GM18907 (cell line): ENCODE results near the gene PRDX6.
"Not testable (repeated sequence)": the region's sequence is repeated elsewhere in the genome, so short reads cannot be mapped to it uniquely, and the experiment has no call there.

Source experiments
- ATAC-seq: cut with Tn5 transposase; IDR thresholded peaks from one replicate; pipeline ENCODE4 v1.9.1; 2021; ENCODE audit warnings: mild to moderate bottlenecking, moderate library complexity; ENCODE audit not compliant: unreplicated experiment

Gene PRDX6

DNA sequence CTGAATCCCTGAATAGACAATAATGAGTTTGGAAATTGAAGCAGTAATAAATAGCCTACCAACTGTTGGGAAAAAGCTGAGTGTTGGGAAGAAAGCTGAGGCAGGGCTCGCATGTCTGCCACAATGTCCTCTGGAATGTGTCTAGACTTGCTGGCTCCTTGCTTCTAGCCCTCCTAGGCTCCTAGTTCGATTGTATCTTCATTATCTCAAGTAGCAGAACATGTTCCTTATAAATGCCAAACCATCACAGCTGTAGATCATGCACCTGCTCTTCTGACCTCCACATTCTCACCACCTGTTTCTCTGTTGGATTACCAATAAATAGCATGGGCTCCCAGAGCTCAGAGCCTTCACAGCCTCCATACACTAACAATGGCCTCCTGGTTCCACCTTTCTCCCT lies 12.9 kb upstream of the PRDX6 start:
- not testable (repeated sequence) for ATAC-seq

DNA sequence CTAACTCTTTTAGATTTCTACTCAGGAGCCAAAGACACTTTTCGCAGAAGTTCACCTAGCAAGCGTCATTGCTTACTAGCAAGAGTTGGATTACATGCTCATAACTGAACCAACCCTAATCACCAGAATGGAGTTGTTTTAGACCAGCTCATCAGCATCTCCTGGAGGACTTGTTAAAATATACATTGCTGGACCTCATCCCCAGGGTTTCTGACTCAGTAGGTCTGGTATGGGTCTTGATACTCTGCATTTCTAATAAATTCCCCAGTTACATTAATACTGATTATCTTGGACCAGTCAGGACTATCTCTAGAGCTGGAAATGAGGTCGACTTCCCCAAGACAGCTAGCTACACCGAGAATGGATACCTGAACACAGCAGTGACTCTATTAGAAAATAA lies 9.7 kb upstream of the PRDX6 start:
- no peak for ATAC-seq

DNA sequence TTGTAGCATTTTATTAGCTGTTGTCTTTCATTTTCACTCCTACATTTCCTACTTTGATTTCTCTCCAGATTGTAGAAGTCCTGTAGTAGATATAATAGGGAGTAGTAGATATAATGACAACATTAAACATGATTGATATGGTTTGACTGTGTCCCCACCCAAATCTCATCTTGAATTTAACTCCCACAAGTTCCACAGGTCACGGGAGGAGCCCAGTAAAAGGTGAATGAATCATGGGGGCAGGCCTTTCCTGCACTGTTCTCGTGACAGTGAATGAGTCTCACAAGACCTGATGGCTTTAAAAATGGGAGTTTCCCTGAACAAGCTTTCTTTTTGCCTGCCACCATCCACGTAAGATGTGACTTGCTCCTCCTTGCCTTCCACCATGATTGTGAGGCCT lies 7.5 kb upstream of the PRDX6 start:
- no peak for ATAC-seq

DNA sequence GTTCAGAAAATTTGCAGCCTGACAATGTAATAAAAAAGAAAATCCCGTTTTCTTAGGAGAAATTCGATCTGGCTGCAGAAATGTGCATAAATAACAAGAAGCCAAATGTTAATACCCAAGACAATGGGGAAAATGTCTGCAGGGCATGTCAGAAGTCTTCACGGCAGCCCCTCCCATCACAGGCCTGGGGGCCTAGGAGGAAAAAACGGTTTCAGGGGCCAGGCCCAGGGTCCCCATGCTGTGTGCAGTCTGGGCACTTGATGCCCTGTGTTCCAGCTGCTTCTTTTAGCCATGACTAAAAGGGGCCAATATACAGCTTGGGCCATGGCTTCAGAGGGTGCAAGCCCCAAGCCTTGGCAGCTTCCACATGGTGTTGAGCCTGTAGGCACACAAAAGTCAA lies 6.5 kb upstream of the PRDX6 start:
- ATAC-seq = no peak

DNA sequence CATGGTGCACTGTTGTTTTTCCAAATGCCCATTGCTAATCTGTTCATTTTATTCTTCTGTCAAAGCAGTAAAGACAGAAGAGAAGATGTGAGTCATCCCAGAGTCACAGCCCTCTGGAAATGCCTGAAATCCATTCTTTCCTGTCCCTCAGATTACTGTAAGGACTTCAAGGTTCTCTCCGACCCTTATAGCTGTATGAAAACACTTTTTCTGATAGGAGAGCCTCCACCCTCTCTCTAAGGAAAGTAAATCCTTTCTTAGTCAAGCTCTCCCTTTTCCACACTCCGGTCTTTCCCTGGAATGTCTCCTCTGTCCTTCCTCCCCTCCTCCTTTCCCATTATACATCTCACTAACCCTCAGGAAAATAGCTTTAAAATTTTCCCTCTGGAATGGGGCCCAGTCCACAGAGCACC lies 3.5 kb upstream of the PRDX6 start:
- ATAC-seq = no peak

DNA sequence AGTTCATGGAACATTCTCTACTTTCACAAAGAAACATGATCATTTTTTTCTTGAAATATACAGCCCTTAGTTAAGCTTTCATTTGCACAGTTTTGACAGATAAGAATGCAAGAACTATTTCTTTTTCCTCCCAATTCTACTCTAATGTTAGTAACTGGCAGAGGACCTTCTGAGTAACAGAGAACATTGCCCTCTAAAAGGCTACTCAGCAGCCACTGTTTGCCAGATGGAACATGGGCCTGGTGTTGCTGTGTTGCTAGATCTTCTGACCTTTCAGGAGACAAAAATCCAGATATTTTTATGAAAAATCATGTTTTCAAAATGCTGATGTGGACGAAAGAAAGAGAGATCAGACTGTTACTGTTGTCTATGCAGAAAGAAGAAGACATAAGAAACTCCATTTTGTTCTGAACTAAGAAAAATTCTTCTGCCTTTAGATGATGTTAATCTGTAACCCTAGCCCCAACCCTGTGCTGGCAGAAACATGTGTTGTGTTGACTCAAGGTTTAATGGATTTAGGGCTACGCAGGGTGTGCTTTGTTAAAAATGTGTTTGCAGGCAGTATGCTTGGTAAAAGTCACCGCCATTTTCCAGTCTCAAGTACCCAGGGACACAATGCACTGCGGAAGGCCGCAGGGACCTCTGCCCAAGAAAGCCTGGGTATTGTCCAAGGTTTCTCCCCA lies 2.9 kb upstream of the PRDX6 start:
- ATAC-seq = no peak

DNA sequence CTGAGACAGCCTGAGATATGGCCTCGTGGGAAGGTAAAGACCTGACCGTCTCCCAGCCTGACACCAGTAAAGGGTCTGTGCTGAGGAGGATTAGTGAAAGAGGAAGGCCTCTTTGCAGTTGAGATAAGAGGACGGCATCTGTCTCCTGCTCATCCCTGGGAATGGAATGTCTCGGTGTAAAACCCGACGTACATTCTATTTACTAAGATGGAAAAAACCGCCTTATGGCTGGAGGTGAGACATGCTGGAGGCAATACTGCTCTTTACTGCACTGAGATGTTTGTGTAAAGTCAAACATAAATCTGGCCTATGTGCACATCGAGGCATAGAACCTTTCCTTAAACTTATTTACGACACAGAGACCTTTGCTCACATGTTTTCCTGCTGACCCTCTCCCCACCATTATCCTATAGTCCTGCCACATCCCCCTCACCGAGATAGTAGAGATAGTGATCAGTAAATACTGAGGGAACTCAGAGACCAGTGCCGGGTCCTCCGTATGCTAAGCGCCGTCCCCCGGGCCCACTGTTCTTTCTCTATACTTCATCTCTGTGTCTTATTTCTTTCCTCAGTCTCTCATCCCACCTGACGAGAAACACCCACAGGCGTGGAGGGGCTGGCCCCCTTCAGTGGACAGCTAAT lies 2.2 kb upstream of the PRDX6 start:
- ATAC-seq = not testable (repeated sequence)

DNA sequence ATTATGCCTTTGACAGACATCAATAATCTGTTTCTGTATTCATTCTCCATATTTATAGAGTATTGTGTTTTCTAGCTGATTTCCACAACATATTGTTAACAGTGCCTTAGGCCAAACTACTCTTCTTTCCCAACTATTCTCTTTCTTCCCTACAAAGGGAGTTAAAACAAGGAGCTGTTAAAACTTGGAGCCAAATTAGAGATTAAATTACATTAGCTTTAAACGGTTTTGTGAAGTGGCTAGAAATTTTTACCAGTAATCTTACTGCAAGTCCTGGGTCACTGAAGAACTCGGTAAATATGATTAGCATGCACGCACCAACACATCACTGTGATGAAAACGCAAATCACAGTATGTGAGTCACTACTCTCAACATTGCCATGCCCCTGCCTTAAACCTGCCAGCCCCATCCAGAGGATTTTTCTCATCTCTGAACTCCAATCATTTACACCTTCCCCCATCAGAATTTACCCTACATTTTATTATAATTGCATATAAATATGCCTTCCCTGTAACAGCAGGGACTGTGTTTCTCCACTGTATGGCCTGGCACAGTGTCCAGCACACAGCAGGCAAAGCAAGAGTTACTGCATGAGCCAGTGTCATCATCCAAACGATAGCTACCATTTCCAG lies 1.5 kb upstream of the PRDX6 start:
- ATAC-seq = no peak

DNA sequence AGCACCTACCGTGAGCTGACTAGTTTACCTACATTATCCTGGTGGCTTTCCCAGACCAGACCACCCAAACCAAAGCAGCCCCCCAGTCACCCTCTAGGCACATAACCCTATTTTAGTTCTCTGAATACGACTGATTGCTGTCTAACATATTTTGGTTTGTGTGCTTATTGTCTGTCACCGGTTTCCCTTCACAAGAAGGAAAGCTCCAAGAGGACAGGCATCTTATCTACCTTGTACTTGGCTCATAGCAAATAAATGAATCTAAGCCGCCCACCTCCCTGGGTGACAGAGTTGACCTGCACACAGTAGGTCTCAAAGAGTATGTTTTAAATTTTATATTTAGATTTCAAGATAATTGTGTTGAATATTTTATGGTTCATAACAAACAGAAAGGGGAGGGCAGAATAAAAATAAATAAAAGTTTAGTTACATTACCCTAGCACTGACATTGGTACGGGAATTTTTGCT lies 904 bp upstream of the PRDX6 start:
- no peak for ATAC-seq

DNA sequence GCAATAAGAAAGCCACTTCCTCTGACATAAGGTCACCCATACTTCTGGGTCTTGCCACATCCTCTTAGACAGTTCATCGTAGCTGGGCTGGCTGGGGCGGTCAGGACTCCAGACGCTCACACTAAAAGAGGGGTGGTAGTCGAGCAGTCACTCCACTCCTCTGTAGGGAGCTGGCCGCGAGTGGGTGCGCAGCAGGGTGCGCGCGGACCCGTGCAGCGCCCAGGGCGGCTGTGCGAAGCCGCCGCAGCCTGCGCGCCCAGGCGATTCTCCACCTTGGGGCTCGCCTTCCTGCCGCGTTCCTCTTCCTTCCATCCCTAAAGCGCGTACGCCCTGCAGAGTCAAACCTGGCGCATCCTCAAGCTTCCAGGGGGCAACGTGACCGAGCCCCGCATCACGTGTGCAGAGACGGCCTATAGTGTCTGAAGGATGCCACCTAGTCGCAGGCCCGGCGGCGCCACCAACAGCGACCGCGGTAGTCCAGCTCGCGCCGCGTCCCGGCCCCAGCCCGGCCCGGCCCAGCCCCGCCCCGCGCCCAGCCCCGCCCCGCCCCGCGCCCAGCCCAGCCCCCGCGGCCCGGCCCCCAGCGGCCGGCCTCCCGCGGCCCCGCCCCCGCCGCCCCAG lies 360 bp upstream of the PRDX6 start:
- ATAC-seq = peak; percentile 97

DNA sequence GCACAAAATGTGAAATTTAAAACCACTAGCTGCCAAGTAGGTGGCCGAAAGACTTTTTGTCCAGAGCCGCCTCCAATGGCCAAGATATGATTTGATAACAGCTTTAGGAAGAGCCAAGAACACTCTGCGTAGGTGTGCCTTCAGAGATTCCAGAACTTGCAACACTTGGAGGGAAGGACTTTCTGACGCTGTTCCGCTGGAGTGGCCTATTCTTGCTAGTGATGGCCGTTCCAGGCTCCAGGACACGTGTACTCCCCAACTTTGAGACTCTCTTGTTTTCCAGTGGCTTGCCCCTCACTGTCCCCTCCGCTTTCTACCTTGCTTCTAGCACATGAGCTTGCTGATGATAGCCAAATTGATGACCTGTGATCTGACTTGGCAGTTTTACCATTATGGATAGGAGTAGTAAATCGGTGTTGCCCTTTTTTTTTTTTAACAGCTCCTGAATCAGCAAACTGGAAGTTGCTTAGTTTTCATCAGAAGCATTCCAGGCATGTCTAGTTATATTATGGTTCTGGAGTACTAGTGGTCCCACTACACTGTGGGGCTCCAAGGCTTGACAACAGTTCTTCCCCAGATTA lies 1.0 kb downstream of the PRDX6 start:
- ATAC-seq = no peak

DNA sequence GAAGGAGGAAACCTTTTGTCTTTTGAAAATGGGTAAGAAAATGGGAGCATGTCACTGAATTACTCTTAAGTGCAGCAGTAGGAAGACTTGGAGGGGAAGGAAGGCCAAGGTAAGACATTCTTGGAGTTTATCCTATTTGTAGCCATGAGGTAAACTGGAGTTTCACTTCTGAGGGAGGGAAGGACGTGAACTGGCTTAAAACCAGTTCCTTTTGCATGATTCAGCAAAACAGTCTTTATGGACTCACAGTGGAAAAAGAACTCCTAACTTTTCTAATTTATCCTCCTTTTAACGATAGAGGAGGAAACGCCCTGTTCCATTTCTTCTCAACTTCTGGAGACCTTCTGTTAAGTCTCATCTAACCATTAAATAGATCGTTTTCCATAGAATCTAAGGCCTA lies 2.5 kb downstream of the PRDX6 start:
- no peak for ATAC-seq

DNA sequence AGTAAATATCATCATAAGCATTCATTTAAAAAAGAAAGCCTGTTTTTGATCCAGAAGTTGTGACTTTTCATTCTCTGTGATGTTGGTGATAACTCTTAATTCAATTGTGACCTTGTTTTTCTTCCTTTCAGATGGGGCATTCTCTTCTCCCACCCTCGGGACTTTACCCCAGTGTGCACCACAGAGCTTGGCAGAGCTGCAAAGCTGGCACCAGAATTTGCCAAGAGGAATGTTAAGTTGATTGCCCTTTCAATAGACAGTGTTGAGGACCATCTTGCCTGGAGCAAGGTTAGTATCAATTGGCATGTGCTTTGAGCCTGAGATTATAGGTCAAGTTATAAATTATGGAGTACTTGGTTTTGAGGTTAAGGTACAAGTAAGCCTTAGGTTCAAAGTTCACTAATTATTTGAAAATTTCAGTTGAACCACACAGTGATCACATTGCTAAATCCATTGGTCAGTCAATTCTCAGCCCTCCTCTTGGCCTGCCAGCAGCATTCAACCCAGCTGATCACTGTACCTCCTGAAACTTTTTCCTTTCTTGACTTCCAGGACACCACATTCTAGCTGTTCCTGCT lies 4.1 kb downstream of the PRDX6 start:
- ATAC-seq = no peak

DNA sequence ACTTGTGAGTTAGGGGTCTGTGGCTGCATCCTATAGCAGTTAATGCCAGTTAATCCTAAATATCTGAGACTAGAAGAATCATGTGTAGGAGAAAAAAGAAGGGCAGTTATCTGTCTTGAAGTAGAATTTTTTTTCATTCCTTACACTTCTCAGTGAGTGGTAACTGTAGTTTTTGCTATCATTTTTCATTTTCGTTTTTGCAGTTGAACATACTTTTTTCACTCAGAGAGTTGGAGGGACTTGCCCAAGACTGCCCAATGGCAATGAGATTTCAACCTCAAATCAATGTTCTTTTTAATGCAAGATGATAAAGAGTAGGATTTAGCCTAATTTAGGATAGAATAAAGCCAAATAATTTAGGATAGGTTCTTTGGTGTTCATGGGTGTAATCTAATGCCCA lies 5.5 kb downstream of the PRDX6 start:
- ATAC-seq = no peak

DNA sequence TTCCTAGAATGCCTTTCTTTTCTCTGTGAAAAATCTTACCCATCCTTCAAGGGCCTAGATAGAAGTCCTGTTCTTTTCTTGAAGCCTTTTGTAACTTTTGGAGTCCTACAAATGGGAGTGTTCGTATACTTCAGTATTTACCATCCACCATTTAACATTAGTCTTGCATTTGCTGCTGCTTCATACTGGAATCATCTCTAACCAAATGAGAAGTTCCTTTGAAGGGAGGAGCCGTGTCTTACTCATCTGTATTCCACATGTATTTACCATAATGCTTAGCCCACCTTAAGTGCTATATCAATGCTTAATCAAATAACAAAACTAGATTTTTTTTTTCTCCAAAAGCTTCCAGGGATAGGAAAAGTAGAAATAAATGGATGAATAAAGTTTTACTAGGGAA lies 7.1 kb downstream of the PRDX6 start:
- ATAC-seq = no peak

DNA sequence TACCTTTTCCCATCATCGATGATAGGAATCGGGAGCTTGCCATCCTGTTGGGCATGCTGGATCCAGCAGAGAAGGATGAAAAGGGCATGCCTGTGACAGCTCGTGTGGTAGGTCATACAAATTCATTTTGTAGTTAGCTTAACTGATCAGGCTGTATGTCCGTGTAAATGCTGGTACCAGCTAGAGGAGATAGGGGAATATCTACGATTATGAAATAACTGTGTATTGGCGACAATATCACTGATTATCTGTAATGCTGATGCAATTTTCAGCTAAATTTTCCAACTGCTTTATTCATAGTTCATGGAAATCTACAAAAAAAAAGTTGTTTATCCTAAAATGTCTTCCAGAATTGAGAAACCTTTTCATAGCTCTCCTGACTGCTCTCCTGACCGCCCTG lies 8.3 kb downstream of the PRDX6 start:
- ATAC-seq = no peak

DNA sequence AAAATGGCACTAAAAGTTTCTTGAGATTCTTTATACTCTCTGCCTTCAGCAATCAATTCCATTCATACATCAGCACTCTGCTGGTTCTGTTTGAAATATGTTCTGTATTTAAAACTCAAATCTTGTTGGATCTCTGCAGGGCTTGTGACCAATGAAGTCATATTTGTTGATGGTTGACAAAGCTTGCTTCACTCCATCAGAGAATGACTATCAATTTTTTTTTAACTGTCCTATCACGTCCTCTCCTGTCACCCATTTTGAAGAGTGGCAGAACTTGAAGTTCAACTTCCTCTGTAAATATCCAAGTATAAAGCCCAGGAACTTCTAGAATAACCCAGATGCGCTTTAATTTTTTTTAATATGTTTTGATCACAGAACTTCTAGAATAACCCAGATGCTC lies 10.9 kb downstream of the PRDX6 start:
- ATAC-seq = no peak

DNA sequence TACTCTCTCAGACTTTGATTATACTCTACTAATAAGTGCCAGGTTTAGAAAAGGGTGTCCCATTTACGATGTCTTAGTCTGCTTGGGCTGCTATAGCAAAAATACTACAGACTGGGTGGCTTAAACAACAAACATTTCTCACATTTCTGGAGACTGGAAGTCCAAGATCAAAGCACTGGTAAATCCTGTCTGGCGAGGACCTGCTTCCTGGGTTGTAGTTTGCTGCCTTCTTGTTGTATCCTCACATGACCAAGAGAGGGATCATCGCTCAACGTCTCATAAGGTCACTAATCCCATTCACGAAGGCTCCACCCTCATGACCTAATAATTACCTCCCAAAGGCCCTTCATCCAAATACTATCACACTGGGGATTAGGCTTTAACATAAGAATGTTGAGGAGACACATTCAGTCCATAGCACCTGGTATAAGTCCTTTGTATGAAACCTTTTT lies 12.0 kb downstream of the PRDX6 start:
- ATAC-seq = no peak

DNA sequence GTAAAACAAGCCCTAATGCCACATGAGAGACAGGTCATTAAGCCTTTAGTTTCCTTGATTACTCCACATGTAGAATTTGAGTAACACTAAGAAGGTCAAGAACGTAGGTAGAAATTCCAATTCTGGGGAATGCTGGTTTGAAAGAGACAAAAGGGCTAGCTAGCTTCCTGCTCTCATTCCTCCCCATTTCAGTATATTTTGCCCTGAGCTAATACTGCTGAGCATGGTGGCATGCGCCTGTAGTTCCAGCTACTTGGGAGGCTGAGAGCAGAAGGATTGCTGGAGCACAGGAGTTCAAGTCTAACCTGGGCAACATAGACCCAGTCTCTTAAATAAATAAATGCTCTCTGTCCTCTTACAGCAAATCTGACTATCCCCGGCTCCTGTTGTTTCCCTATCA lies 12.8 kb downstream of the PRDX6 start:
- no peak for ATAC-seq

DNA sequence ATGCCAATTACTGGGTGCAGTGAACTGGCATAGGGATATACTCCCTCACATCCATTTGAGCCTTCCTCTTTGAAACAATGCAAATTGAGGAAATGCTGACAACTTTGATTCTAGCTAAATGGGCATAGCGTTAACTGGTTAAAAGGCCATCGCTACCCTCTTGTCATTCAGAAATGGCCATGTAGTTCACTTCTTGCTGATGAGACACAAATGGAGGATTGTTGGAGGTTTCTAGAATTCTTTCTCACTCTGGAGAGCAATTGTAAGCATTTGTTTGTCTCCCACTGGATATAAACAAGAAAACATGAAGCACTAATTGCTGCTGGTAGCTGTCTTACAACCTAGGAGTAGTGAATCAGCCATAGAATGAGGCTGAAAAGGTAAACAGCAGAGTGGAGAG lies 14.4 kb downstream of the PRDX6 start:
- ATAC-seq = no peak

DNA sequence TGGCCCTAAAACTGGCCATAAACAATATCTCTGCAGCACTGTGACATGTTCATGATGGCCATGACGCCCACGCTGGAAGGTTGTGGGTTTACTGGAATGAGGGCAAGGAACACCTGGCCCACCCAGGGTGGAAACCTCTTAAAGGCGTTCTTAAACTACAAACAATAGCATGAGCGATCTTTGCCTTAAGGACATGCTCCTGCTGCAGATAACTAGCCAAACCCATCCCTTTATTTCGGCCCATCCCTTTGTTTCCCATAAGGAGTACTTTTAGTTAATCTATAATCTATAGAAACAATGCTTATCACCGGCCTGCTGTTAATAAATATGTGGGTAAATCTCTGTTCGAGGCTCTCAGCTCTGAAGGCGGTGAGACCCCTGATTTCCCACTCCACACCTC lies 16.0 kb downstream of the PRDX6 start:
- not testable (repeated sequence) for ATAC-seq
